Measurements from ENCODE around the gene SEC24C.
"Not testable (repeated sequence)": the region's sequence is repeated elsewhere in the genome, so short reads cannot be mapped to it uniquely, and the experiment has no call there.

Gene SEC24C

GRCh38 chr10:73731588-73732375 lies 12.4 kb upstream of the SEC24C start:
- no peak for DNase-seq (ENCODE audit: low spot score)

GRCh38 chr10:73732426-73732825 lies 11.7 kb upstream of the SEC24C start:
- DNase-seq (ENCODE audit: low spot score) = no peak

- no peak for DNase-seq (ENCODE audit: low spot score)
Measured at GRCh38 chr10:73732931-73733623, 11.1 kb upstream of the SEC24C start.

GRCh38 chr10:73734028-73734720 lies 10.0 kb upstream of the SEC24C start:
- DNase-seq (ENCODE audit: low spot score) = no peak

GRCh38 chr10:73734796-73735305 lies 9.3 kb upstream of the SEC24C start:
- no peak for DNase-seq (ENCODE audit: low spot score)

- not testable (repeated sequence) for DNase-seq (ENCODE audit: low spot score)
Measured at GRCh38 chr10:73740501-73741254, 3.5 kb upstream of the SEC24C start.

- DNase-seq (ENCODE audit: low spot score) = no peak
Measured at GRCh38 chr10:73742454-73742734, 1.8 kb upstream of the SEC24C start.

GRCh38 chr10:73743327-73743904 lies 756 bp upstream of the SEC24C start:
- DNase-seq (ENCODE audit: low spot score) = no peak

- DNase-seq (ENCODE audit: low spot score) = peak; percentile 47
Measured at GRCh38 chr10:73744664-73744975, 448 bp downstream of the SEC24C start.

GRCh38 chr10:73746721-73747120 lies 2.5 kb downstream of the SEC24C start:
- no peak for DNase-seq (ENCODE audit: low spot score)

GRCh38 chr10:73750819-73751218 lies 6.6 kb downstream of the SEC24C start:
- DNase-seq (ENCODE audit: low spot score) = no peak

GRCh38 chr10:73756183-73756582 lies 12.0 kb downstream of the SEC24C start:
- no peak for DNase-seq (ENCODE audit: low spot score)

GRCh38 chr10:73758704-73759511 lies 14.7 kb downstream of the SEC24C start:
- DNase-seq (ENCODE audit: low spot score) = no peak

- no peak for DNase-seq (ENCODE audit: low spot score)
Measured at GRCh38 chr10:73759512-73760115, 15.4 kb downstream of the SEC24C start.

- DNase-seq (ENCODE audit: low spot score) = no peak
Measured at GRCh38 chr10:73761781-73762180, 17.6 kb downstream of the SEC24C start.

- no peak for DNase-seq (ENCODE audit: low spot score)
Measured at GRCh38 chr10:73762915-73763314, 18.7 kb downstream of the SEC24C start.

- DNase-seq (ENCODE audit: low spot score) = no peak
Measured at GRCh38 chr10:73763343-73763742, 19.2 kb downstream of the SEC24C start.

- DNase-seq (ENCODE audit: low spot score) = no peak
Measured at GRCh38 chr10:73765066-73765465, 20.9 kb downstream of the SEC24C start.

GRCh38 chr10:73768881-73769280 lies 24.7 kb downstream of the SEC24C start:
- no peak for DNase-seq (ENCODE audit: low spot score)

- no peak for DNase-seq (ENCODE audit: low spot score)
Measured at GRCh38 chr10:73769396-73769795, 25.2 kb downstream of the SEC24C start.

Measured in kidney capillary endothelial cell (primary cell).